ENCODE results near the gene SMAD2.
"Not testable (repeated sequence)": the region's sequence is repeated elsewhere in the genome, so short reads cannot be mapped to it uniquely, and the experiment has no call there.

SMAD2 gene

DNA sequence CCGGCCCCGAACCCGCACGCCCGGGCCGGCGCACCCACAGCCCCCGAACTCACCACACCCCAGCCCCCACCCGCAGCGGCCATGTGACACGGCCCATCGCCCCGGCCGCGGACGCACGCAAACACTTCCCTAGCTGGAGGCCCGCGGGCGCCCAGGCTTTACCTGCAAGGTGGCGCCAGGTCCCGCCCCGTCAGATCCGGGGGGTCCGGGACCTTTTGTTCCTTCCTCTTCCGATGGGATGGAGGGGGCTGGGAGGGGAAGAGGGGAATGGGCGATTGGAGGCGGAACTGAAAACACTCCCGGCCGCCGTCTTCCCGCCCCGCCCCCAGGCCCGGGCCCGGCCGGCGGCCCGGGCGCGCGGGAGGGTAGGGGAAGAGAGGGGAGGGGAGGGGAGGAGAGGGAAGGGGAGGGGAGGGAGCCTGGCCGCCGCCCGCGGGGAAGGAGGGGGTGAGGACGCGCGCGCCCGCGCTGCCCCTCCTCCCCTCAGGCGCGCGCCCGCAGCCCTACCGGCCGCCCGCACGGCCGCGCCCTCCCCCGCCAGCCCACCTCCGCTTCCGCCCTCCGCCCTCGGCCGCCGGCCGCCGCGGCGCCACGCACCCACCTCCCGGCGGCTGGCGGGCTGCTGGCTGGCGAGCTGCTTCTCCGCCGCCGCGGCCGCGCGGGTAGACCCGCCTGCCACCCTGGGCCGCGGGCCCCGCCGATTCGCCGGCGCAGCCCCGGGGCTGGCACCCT, at the start of gene SMAD2:
TSS of gene SMAD2 (minus strand) at position 461 of the 732 bp plus-strand sequence. CDS start 33,903 bp downstream, outside the sequence.
- Mint-ChIP-seq H3K4me3 (peak within 1 kb of the TSS; percentile 89), H3K4me1 (peaks cover 45% of the 10 kb centered on the region), H3K9me3 (no peaks in the 10 kb centered on the region), H3K27ac (peak within 1 kb of the TSS; percentile 77), H3K36me3 (peaks cover 7% of the 10 kb centered on the region), H3K27me3 (no peaks in the 10 kb centered on the region)
- peak; percentile 83 for ATAC-seq

DNA sequence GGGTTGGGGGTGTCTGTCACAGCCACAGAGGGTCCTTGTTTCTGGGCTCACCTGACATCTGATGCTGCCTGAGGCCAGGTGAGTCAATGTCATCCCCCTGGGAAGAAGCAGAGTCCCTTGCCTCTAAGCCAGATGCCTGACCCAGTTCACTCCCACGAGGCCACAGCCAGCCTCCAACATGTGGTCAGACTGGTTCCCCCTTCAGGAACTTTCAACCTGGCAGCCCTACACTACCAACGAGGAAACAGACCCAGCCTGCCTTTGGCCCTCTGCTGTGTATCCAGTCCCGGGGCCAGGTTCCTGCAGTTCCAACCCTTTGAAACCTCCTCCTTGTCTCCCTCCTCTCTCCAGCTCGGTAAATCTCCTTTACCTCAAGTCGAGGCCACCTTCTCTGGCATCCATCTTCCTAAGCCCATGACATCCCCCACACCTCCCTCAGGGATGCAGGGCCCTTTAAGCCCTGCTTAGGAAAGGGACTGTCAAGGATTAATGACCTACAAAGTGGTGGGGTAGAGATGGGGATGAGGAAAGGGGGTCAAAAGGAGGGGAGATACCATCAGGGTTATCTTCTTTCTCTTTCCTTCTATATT, 49.2 kb upstream of the SMAD2 start:
- no peak for ATAC-seq
- no peaks in the 10 kb centered on the region for H3K36me3 Mint-ChIP-seq
- no peak overlapping the region for H3K27ac Mint-ChIP-seq
- peaks cover 13% of the 10 kb centered on the region for H3K4me1 Mint-ChIP-seq
- H3K9me3 Mint-ChIP-seq: peaks cover 6% of the 10 kb centered on the region
- H3K27me3 Mint-ChIP-seq: peaks cover 48% of the 10 kb centered on the region
- H3K4me3 Mint-ChIP-seq: no peak overlapping the region

DNA sequence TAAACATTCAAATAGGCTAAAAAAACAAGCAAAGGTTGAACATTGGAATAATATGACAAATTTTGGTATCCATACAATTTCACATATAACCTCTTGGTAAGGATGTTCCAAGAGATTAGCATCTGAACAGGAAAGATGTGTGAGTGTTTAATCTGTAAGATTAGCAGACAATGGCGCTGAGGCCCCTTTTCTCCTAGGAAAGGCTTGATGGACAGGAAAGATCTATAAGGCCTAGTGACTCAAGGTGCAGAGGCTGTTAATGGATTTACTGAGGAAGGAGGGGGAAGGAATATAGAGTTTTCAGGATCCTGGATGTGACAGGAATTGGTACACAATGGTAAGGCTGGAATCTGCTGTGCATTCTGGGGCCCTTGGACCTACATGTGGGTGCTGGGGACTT, 48.1 kb upstream of the SMAD2 start:
- no peaks in the 10 kb centered on the region for H3K36me3 Mint-ChIP-seq
- peaks cover 13% of the 10 kb centered on the region for H3K4me1 Mint-ChIP-seq
- no peak overlapping the region for H3K27ac Mint-ChIP-seq
- no peak for ATAC-seq
- no peak overlapping the region for H3K4me3 Mint-ChIP-seq
- H3K9me3 Mint-ChIP-seq: peaks cover 10% of the 10 kb centered on the region
- H3K27me3 Mint-ChIP-seq: peaks cover 48% of the 10 kb centered on the region

GRCh38 chr18:47978141-47978540, 47.7 kb upstream of the SMAD2 start:
- Mint-ChIP-seq H3K27me3 (peaks cover 48% of the 10 kb centered on the region), H3K4me3 (no peak overlapping the region), H3K27ac (no peak overlapping the region), H3K4me1 (peaks cover 13% of the 10 kb centered on the region), H3K9me3 (peaks cover 10% of the 10 kb centered on the region), H3K36me3 (no peaks in the 10 kb centered on the region)
- ATAC-seq: no peak

DNA sequence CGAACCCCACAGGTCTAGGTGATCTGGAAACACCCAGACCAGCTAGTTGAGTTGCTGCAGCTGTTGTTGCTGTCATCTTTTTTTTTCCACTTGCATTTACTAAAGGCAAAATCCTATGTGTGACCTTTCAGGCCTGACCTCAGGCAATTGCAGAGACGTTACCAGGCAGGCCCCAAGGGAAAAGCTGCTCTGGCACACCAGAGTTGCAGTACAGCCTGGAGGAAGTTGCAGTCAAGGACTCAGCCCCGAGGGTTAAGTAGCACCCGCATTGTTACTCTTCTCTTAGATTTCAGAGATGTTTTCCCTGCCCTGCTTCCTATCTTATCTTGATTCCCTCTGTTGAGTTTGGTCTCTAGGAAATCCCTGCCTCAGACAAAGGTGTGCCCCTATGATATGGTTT, 45.2 kb upstream of the SMAD2 start:
- H3K27me3 Mint-ChIP-seq: peaks cover 50% of the 10 kb centered on the region

GRCh38 chr18:47975105-47975504, 44.6 kb upstream of the SMAD2 start:
- no peaks in the 10 kb centered on the region for H3K36me3 Mint-ChIP-seq
- peaks cover 51% of the 10 kb centered on the region for H3K27me3 Mint-ChIP-seq
- no peak overlapping the region for H3K27ac Mint-ChIP-seq
- ATAC-seq: no peak
- no peak overlapping the region for H3K4me3 Mint-ChIP-seq
- H3K9me3 Mint-ChIP-seq: peaks cover 10% of the 10 kb centered on the region
- H3K4me1 Mint-ChIP-seq: peaks cover 26% of the 10 kb centered on the region

More for the DNA sequence above, 45.2 kb upstream of the SMAD2 start:
- H3K4me1 Mint-ChIP-seq: peaks cover 21% of the 10 kb centered on the region
- peaks cover 10% of the 10 kb centered on the region for H3K9me3 Mint-ChIP-seq
- no peaks in the 10 kb centered on the region for H3K36me3 Mint-ChIP-seq
- H3K27ac Mint-ChIP-seq: no peak overlapping the region
- peak; percentile 56 for ATAC-seq
- no peak overlapping the region for H3K4me3 Mint-ChIP-seq

GRCh38 chr18:47970664-47971531, 40.4 kb upstream of the SMAD2 start:
- peak; percentile 85 for ATAC-seq
- peaks cover 23% of the 10 kb centered on the region for H3K4me1 Mint-ChIP-seq
- peaks cover 49% of the 10 kb centered on the region for H3K27me3 Mint-ChIP-seq
- H3K36me3 Mint-ChIP-seq: no peaks in the 10 kb centered on the region
- peaks cover 12% of the 10 kb centered on the region for H3K9me3 Mint-ChIP-seq
- H3K4me3 Mint-ChIP-seq: no peak overlapping the region
- no peak overlapping the region for H3K27ac Mint-ChIP-seq

DNA sequence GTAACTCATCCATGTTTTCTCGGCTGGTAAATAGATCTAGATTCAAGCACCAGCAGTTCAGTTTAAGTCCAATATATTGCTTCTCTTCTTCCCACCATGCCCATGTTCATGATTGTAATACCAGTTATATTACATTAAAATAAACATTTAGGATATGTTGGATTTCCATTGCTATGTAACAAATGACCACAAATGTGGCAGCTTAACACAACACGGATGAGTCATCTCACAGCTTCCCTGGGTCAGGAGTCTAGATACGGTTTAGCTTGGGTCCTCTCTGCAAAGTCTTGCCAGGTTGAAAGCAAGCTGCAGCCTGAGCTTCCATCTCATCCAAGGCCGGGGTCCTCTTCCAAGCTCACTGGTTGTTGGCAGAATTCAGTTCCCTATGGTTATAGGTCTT, 39.4 kb upstream of the SMAD2 start:
- no peaks in the 10 kb centered on the region for H3K36me3 Mint-ChIP-seq
- no peak overlapping the region for H3K27ac Mint-ChIP-seq
- H3K9me3 Mint-ChIP-seq: peaks cover 10% of the 10 kb centered on the region
- H3K27me3 Mint-ChIP-seq: peaks cover 47% of the 10 kb centered on the region
- H3K4me3 Mint-ChIP-seq: no peak overlapping the region
- ATAC-seq: no peak
- H3K4me1 Mint-ChIP-seq: peaks cover 14% of the 10 kb centered on the region

GRCh38 chr18:47968721-47969120, 38.3 kb upstream of the SMAD2 start:
- H3K27me3 Mint-ChIP-seq: peaks cover 36% of the 10 kb centered on the region
- H3K36me3 Mint-ChIP-seq: no peaks in the 10 kb centered on the region
- H3K4me1 Mint-ChIP-seq: peaks cover 14% of the 10 kb centered on the region
- no peak overlapping the region for H3K4me3 Mint-ChIP-seq
- H3K27ac Mint-ChIP-seq: no peak overlapping the region
- ATAC-seq: no peak
- peaks cover 5% of the 10 kb centered on the region for H3K9me3 Mint-ChIP-seq

GRCh38 chr18:47968006-47968676, 37.7 kb upstream of the SMAD2 start:
- peaks cover 5% of the 10 kb centered on the region for H3K9me3 Mint-ChIP-seq
- H3K36me3 Mint-ChIP-seq: no peaks in the 10 kb centered on the region
- peaks cover 30% of the 10 kb centered on the region for H3K27me3 Mint-ChIP-seq
- no peak overlapping the region for H3K27ac Mint-ChIP-seq
- H3K4me3 Mint-ChIP-seq: no peak overlapping the region
- no peak for ATAC-seq
- H3K4me1 Mint-ChIP-seq: peaks cover 14% of the 10 kb centered on the region

DNA sequence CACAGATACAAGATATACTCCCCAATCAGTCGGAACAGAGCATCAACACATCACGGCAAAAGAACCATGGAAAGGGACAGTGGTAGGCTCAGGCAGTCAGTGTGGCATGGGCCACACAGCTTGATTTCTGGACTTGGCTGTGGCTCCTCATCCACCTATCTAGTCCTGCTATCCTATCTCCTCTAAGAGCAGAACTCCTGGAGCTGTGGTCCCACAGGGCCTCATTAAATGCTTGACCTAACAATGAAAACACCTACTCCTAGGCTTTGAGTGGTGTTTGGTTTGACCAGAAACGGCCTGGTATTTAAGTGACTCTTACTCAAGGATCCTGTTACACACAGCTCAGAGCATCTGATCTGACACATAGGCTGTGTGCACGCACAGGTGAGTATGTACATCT, 33.6 kb upstream of the SMAD2 start:
- H3K9me3 Mint-ChIP-seq: peaks cover 22% of the 10 kb centered on the region
- H3K27me3 Mint-ChIP-seq: peaks cover 23% of the 10 kb centered on the region
- ATAC-seq: no peak
- no peaks in the 10 kb centered on the region for H3K4me1 Mint-ChIP-seq
- peaks cover 5% of the 10 kb centered on the region for H3K36me3 Mint-ChIP-seq
- H3K4me3 Mint-ChIP-seq: no peak overlapping the region
- H3K27ac Mint-ChIP-seq: no peak overlapping the region

GRCh38 chr18:47961003-47961402, 30.5 kb upstream of the SMAD2 start:
- H3K4me3 Mint-ChIP-seq, H3K36me3 Mint-ChIP-seq, ATAC-seq, H3K27ac Mint-ChIP-seq, H3K4me1 Mint-ChIP-seq: not testable (repeated sequence)
- H3K9me3 Mint-ChIP-seq: peaks cover 21% of the 10 kb centered on the region
- H3K27me3 Mint-ChIP-seq: peaks cover 41% of the 10 kb centered on the region

DNA sequence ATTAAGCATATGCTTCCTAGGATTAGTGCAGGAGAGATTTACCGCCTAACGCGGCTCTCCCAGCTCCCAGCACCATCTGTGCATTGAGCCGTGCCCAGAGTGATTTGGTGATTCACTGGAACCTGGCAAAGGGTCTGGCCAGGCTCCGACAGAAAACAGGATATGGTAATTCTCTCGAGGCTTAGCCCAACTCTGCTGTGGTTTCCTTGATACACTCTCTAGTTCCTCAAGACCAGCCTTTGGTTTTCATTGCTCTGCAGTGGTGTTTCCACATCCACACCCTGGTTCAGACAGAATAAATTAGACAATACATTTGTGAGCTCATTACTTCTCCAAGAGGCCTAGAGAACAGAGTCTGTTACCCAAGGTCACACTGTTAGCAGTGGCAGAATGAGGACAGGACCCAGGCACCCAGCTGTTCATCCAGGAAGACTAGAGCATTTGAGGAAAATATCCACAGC, 23.0 kb upstream of the SMAD2 start:
- peaks cover 15% of the 10 kb centered on the region for H3K4me1 Mint-ChIP-seq
- H3K4me3 Mint-ChIP-seq: peak overlapping the region; percentile 38
- H3K36me3 Mint-ChIP-seq: no peaks in the 10 kb centered on the region
- no peak overlapping the region for H3K27ac Mint-ChIP-seq
- peak; percentile 98 for ATAC-seq
- H3K27me3 Mint-ChIP-seq: peaks cover 43% of the 10 kb centered on the region
- peaks cover 1% of the 10 kb centered on the region for H3K9me3 Mint-ChIP-seq

GRCh38 chr18:47950511-47950910, 20.1 kb upstream of the SMAD2 start:
- H3K27ac Mint-ChIP-seq: no peak overlapping the region
- H3K27me3 Mint-ChIP-seq: peaks cover 22% of the 10 kb centered on the region
- no peak overlapping the region for H3K4me3 Mint-ChIP-seq
- ATAC-seq: no peak
- no peaks in the 10 kb centered on the region for H3K36me3 Mint-ChIP-seq
- peaks cover 15% of the 10 kb centered on the region for H3K4me1 Mint-ChIP-seq
- H3K9me3 Mint-ChIP-seq: no peaks in the 10 kb centered on the region

GRCh38 chr18:47949202-47949601, 18.7 kb upstream of the SMAD2 start:
- Mint-ChIP-seq H3K36me3 (no peaks in the 10 kb centered on the region), H3K4me3 (no peak overlapping the region), H3K27ac (no peak overlapping the region), H3K9me3 (peaks cover 4% of the 10 kb centered on the region), H3K4me1 (peaks cover 15% of the 10 kb centered on the region), H3K27me3 (peaks cover 31% of the 10 kb centered on the region)
- ATAC-seq: no peak
